K562 (cell line): Measurements from ENCODE around the gene GLI1. TPM values are rescaled to one million over a fixed set of nuclear protein-coding genes. Genes with fewer than 3 reads are reported as not detected.

Source experiments
- BACH1 ChIP-seq: fragments of 200-800 bp; sonication (Bioruptor generic); IDR thresholded peaks from 2 replicates; pipeline ENCODE4 v1.6.1; 2016; ENCODE audit warnings: missing genetic modification characterization, missing compliant biosample characterization
- CBFA2T3 ChIP-seq: fragments of 450-650 bp; IDR thresholded peaks from 2 replicates; pipeline ENCODE4 v1.6.1; 2017
- CEBPB ChIP-seq: fragments of 450-650 bp; IDR thresholded peaks from 2 replicates; pipeline ENCODE4 v1.6.1; 2016; ENCODE audit warnings: missing genetic modification characterization, missing compliant biosample characterization
- EGR1 ChIP-seq: fragments of 450-650 bp; conservative IDR thresholded peaks from 2 replicates; pipeline ENCODE4 v1.6.1; 2017; ENCODE audit warnings: mild to moderate bottlenecking
- ELF4 ChIP-seq: fragments of 450-650 bp; formaldehyde crosslinking; IDR thresholded peaks from 2 replicates; pipeline ENCODE4 v1.4.0; 2022; ENCODE audit warnings: missing genetic modification characterization
- EP400 ChIP-seq: fragments of 450-650 bp; IDR thresholded peaks from 2 replicates; pipeline ENCODE4 v1.6.1; 2017; ENCODE audit warnings: antibody characterized with exemption, mild to moderate bottlenecking, moderate library complexity
- ERF ChIP-seq: fragments of 450-650 bp; formaldehyde crosslinking; IDR thresholded peaks from 2 replicates; pipeline ENCODE4 v1.4.0; 2020; ENCODE audit warnings: mild to moderate bottlenecking, mixed read lengths
- FOS ChIP-seq: IDR thresholded peaks from 3 replicates; pipeline ENCODE4 v1.6.1; 2011; ENCODE audit not compliant: insufficient read length; ENCODE audit errors: extremely low read depth
- GATAD2A ChIP-seq: fragments of 450-650 bp; IDR thresholded peaks from 2 replicates; pipeline ENCODE4 v1.6.1; 2017
- HMG20B ChIP-seq: fragments of 250-450 bp; sonication (Bioruptor Pico); IDR thresholded peaks from 2 replicates; pipeline ENCODE4 v1.5.0; 2021; ENCODE audit warnings: mild to moderate bottlenecking
- HMGXB4 ChIP-seq: sonication (generic); formaldehyde crosslinking; IDR thresholded peaks from 2 replicates; pipeline ENCODE4 v1.8.1; 2023; ENCODE audit warnings: mild to moderate bottlenecking, missing genetic modification reagents
- HNRNPK ChIP-seq: fragments of 200-400 bp; formaldehyde crosslinking; IDR thresholded peaks from one replicate; pipeline ENCODE4 v1.6.1; 2018; ENCODE audit warnings: mild to moderate bottlenecking, low read depth, low read length; ENCODE audit not compliant: poor library complexity, severe bottlenecking
- IFI16 ChIP-seq: fragments of 250-450 bp; sonication (Bioruptor Pico); IDR thresholded peaks from 2 replicates; pipeline ENCODE4 v2.1.2; 2022; ENCODE audit warnings: mild to moderate bottlenecking, inconsistent platforms
- LEF1 ChIP-seq: fragments of 450-650 bp; IDR thresholded peaks from 2 replicates; pipeline ENCODE4 v1.6.1; 2016; ENCODE audit warnings: mild to moderate bottlenecking
- SMAD3 ChIP-seq: fragments of 450-650 bp; formaldehyde crosslinking; conservative IDR thresholded peaks from 2 replicates; pipeline ENCODE4 v1.4.0; 2020; ENCODE audit warnings: mild to moderate bottlenecking
- SMARCA4 ChIP-seq: fragments of 450-650 bp; IDR thresholded peaks from 2 replicates; pipeline ENCODE4 v1.6.1; 2016
- SP1 ChIP-seq: sonication (generic); formaldehyde crosslinking; IDR thresholded peaks from 2 replicates; pipeline ENCODE4 v1.8.1; 2022; ENCODE audit warnings: mild to moderate bottlenecking, missing genetic modification reagents
- TRIM24 ChIP-seq, 2 experiments: fragments of 450-650 bp; IDR thresholded peaks; 2 replicates each; pipeline ENCODE4 v1.6.1; 2016
- YY1 ChIP-seq, 3 experiments: IDR thresholded peaks; 2 replicates each; pipeline ENCODE4 v1.6.1; 2011; ENCODE audit warnings: low read length in 2 of 3, mild to moderate bottlenecking in 2 of 3, moderate library complexity in 2 of 3, borderline replicate concordance in 1 of 3, control low read depth in 1 of 3, low read depth in 1 of 3; ENCODE audit not compliant: insufficient read depth in 3 of 3, insufficient replicate concordance in 2 of 3, control insufficient read depth in 1 of 3, insufficient read length in 1 of 3; ENCODE audit errors: extremely low read depth in 1 of 3
- ZNF197 ChIP-seq: fragments of 200-800 bp; sonication (Bioruptor generic); IDR thresholded peaks from 2 replicates; pipeline ENCODE4 v1.6.1; 2016; ENCODE audit warnings: low read depth, missing genetic modification characterization, missing compliant biosample characterization
- ZNF395 ChIP-seq: fragments of 200-800 bp; sonication (Bioruptor generic); IDR thresholded peaks from 2 replicates; pipeline ENCODE4 v1.6.1; 2017; ENCODE audit warnings: missing genetic modification characterization, missing compliant biosample characterization
- ZNF76 ChIP-seq: fragments of 250-450 bp; sonication (Bioruptor Pico); IDR thresholded peaks from 2 replicates; pipeline ENCODE4 v1.4.0; 2020; ENCODE audit warnings: mild to moderate bottlenecking, moderate library complexity, borderline replicate concordance
- polyA plus RNA-seq, 8 experiments: library from polyadenylated mRNA; depleted of rRNA in 4 of 8; stranded (reverse) in 5 of 8; unstranded in 3 of 8; fragments of >200 nt; fragmentation: Nextera tagmentation in 2 of 8; fragmentation: Illumina TruSeq in 1 of 8; extraction: Ambion mirVana in 2 of 8; extraction: Trizol in 1 of 8; gene quantifications; 2 replicates each; pipeline versions ENCODE4 v1.2.1 to v1.2.3, GENCODE V29; 2011 to 2014; ENCODE audit warnings: inconsistent platforms in 1 of 8, missing spikeins in 1 of 8
- total RNA-seq, 7 experiments: library from RNA; depleted of rRNA in 6 of 7; stranded (reverse); fragments of >200 nt in 6 of 7; fragmentation: Illumina TruSeq in 2 of 7; extraction: Trizol in 2 of 7; gene quantifications; 2 replicates each; pipeline versions ENCODE4 v1.2.1 to v1.2.3, GENCODE V29; 2011 to 2021; ENCODE audit warnings: low replicate concordance in 1 of 7
- TF ChIP-seq, protein P1 (sequence below): fragments of 250-450 bp; sonication (Bioruptor Pico); IDR thresholded peaks from 2 replicates; pipeline ENCODE4 v1.8.0; 2022; ENCODE audit warnings: moderate library complexity, mild to moderate bottlenecking, inconsistent platforms
- TF ChIP-seq, protein P2 (sequence below), 2 experiments: fragments of 450-650 bp in 1 of 2; sonication (generic) in 1 of 2; formaldehyde crosslinking in 1 of 2; IDR thresholded peaks in 1 of 2; conservative IDR thresholded peaks in 1 of 2; 2 replicates each; pipeline versions ENCODE4 v1.6.1 to v1.8.1; 2016 to 2023; ENCODE audit warnings: mild to moderate bottlenecking in 2 of 2, moderate library complexity in 2 of 2, inconsistent platforms in 1 of 2, missing genetic modification reagents in 1 of 2

GLI1 gene
- total and polyA plus RNA-seq, 9 of the 15 experiments (the other 6 are each of a cell fraction or from before 2014, with no cell fraction given), result 0.24 to 3.7 (median 0.61) TPM

DNA sequence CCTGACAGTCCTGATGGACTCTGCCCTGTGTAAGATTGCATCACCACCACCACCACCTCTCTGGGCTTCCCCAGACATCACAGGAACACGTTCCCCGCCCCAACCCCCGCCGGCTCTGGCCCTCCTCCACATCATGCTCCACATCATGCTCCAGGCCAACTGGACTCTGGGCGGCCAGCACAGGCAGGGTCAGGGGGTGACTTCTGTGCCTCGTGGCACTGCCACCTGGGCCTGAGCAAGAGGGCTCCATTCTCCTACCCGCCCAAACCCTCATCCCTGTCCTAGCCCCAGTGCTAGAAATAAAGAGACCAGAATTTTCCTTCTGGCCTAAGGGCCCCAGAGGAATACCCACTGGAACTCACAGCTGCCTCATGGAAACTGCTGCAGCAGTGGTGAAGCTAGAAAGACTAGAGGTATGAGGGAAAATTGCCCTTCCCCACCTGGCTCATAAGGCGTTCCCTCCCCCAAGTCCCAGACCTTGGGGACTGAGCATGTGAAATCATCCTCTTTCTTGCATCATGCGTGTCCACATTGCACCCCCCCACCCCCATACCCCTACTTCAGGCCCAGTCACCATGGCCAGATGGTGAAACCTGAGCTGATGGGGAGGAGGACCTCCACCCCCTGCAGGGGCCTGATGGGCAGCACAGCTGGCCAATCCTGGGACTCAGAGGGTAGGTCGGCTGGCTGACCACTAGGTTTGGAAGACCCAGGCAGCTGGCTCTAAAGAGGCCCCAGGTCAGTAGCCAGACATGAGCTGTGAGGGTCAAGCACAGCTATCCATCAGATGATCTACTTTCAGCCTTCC lies 4.8 kb upstream of the GLI1 start, which contains the start of gene INHBE (continued):
- TF ChIP-seq ZNF395 (CRISPR knock-in tag), result peak; percentile 95
- TF ChIP-seq, protein P1, sequence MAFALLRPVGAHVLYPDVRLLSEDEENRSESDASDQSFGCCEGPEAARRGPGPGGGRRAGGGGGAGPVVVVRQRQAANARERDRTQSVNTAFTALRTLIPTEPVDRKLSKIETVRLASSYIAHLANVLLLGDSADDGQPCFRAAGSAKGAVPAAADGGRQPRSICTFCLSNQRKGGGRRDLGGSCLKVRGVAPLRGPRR (CRISPR knock-in tag), result peak; percentile 86
- TF ChIP-seq ZNF197, result peak; percentile 61; the same call in 1 of the 2 replicates
- peak; percentile 68 for TF ChIP-seq BACH1
- 0 out of 2 replicates have a peak, but pooled peaks have one; percentile 31 for TF ChIP-seq SMAD3 (CRISPR knock-in tag)
- peak; percentile 52 for TF ChIP-seq CBFA2T3
- TF ChIP-seq HNRNPK, result no peak
- TF ChIP-seq ELF4 (CRISPR knock-in tag), result no peak
- peak in 1 of 3 experiments; percentile 39 for TF ChIP-seq YY1 (IDR thresholded peaks at IDR 0.05; ENCODE audit: borderline replicate concordance in 1 of 3, control insufficient read depth in 1 of 3, extremely low read depth in 1 of 3, insufficient read depth in 3 of 3, insufficient read length in 1 of 3, insufficient replicate concordance in 2 of 3, low read depth in 1 of 3, low read length in 2 of 3)
- TF ChIP-seq ERF, result 0 out of 2 replicates have a peak, but pooled peaks have one; percentile 60
- TF ChIP-seq FOS, result peak; percentile 83
- peak; percentile 45; the same call in 1 of the 2 replicates for TF ChIP-seq LEF1
- peak; percentile 86 for TF ChIP-seq CEBPB (tag)
- TF ChIP-seq TRIM24 (IDR thresholded peaks at IDR 0.05), result peak; percentile 63 to 87; a peak in 3 of 4 replicates
- TF ChIP-seq EP400, result peak; percentile 99
- TF ChIP-seq IFI16 (CRISPR knock-in tag), result peak; percentile 21; the same call in 1 of the 2 replicates
- no peak for TF ChIP-seq HMG20B (CRISPR knock-in tag)
- TF ChIP-seq ZNF76 (CRISPR knock-in tag), result peak; percentile 57; the same call in 1 of the 2 replicates
- peak; percentile 7; the same call in 1 of the 2 replicates for TF ChIP-seq SP1 (CRISPR knock-in tag)
- peak; percentile 27; the same call in 1 of the 2 replicates for TF ChIP-seq SMARCA4
- 0 out of 2 replicates have a peak, but pooled peaks have one; percentile 51 for TF ChIP-seq GATAD2A
- peak; percentile 45 for TF ChIP-seq EGR1
- no peak for TF ChIP-seq HMGXB4
- TF ChIP-seq, protein P2, sequence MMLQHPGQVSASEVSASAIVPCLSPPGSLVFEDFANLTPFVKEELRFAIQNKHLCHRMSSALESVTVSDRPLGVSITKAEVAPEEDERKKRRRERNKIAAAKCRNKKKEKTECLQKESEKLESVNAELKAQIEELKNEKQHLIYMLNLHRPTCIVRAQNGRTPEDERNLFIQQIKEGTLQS (IDR thresholded peaks at IDR 0.05), result peak; percentile 98
- TF ChIP-seq, protein P2 (CRISPR knock-in tag; conservative IDR thresholded peaks at IDR 0.05), result no peak
